Inflammatory macrophage treated with lipopolysaccharide for 1 hour (primary cell): ENCODE data around the gene PWWP2B.

ENCODE experiments used
- DNase-seq, 2 donors: peaks; one replicate each; pipeline ENCODE4 v3.0.0-alpha.2; 2020 to 2022

PWWP2B gene

GRCh38 chr10:132408367-132408781 is 11.4 kb downstream of the PWWP2B start:
- DNase-seq = no peak

GRCh38 chr10:132408823-132409666 is 12.0 kb downstream of the PWWP2B start:
- no peak for DNase-seq

GRCh38 chr10:132409667-132410028 is 12.6 kb downstream of the PWWP2B start:
- no peak for DNase-seq

- DNase-seq = no peak
Measured at GRCh38 chr10:132410056-132410778, 13.2 kb downstream of the PWWP2B start.

GRCh38 chr10:132410779-132411532 is 14.0 kb downstream of the PWWP2B start:
- no peak for DNase-seq

GRCh38 chr10:132411561-132412253 is 14.7 kb downstream of the PWWP2B start:
- peak in 1 of 2 donors; percentile 19 for DNase-seq

- DNase-seq = peak in 1 of 2 donors; percentile 54
Measured at GRCh38 chr10:132412316-132413192, 15.6 kb downstream of the PWWP2B start.

GRCh38 chr10:132413226-132414205 is 16.5 kb downstream of the PWWP2B start:
- DNase-seq = no peak

GRCh38 chr10:132414402-132415016 is 17.5 kb downstream of the PWWP2B start:
- no peak for DNase-seq

- DNase-seq = no peak
Measured at GRCh38 chr10:132415255-132415654, 18.3 kb downstream of the PWWP2B start.

- DNase-seq = no peak
Measured at GRCh38 chr10:132415956-132416355, 19.0 kb downstream of the PWWP2B start.

- no peak for DNase-seq
Measured at GRCh38 chr10:132416566-132417256, 19.7 kb downstream of the PWWP2B start.

GRCh38 chr10:132417257-132417910 is 20.4 kb downstream of the PWWP2B start:
- peak in 1 of 2 donors; percentile 34 for DNase-seq

- no peak for DNase-seq
Measured at GRCh38 chr10:132417957-132418441, 21.0 kb downstream of the PWWP2B start.

GRCh38 chr10:132418527-132419416 is 21.8 kb downstream of the PWWP2B start:
- DNase-seq = no peak

- DNase-seq = no peak
Measured at GRCh38 chr10:132419538-132420468, 22.8 kb downstream of the PWWP2B start.
